Measurements from ENCODE around the gene MED10.
A peak's percentile ranks its signal among the peaks of the same experiment; 100 is the strongest.

Gene MED10

DNA sequence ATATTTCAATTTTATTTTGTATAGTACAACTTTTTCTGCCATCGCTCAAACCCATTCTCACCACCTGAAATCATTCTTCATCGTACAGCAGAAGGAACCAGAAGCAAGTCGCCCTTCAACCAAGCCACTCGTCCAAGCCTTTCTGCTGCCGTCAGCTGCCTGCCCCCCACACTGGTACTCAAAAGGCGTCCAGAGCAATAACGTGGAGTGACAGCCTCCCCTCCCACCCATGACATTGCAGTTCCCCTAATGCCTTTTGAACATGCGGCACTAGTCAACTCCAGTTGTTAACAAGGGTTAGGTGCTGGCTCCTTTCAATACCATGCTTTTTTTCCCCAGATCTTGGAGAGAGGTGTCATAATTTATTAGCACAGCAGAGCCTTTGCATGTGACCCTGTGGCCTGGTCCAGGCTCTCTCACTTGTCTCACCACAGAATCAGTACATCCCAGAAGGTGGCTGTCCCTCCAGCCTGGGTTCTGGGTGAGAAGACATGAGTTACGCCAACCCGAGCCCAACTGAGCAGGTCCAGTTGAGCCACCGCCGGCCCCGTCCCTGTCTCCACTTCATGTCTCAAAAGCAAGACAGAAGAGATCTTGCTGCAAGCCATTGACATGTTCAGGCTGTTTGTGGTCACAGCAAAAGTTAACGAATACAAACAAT, 20.4 kb upstream of the MED10 start:
- no peak for DNase-seq (ENCODE audit: low spot score)

DNA sequence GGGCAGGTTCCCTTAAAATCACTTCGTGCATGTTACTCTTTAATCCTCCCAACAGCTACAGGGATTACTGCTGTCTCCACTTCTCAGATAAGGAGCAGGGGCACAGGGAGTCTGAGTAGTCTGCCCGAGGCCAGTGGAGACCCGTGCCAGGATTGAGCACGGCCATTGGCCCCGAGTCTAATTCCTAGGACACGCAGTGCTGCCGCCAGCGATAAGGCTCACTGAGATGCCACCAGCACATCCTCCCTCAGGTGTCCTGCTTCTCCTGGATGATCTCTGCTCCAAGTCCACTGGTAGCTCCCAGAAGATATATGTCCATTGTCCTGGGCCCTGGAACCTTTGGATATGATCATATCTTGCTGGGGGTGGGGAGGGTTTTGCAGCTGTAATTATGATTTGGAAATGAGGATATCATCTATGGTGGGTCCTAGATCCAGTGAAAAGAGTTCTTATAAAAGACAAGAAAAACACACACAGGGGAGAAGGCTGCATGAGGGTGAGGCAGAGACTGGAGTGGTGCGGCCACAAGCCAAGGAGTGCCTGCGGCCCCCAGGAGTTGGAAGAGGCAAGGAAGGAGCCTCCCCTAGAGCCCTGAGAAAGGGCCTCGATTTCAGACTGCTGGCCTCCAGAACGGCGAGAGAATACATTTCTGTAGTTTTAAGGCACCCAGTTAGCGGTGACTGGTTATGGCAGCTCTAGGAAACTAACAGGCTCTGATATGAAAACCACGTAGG, 19.4 kb upstream of the MED10 start:
- no peak for DNase-seq (ENCODE audit: low spot score)

DNA sequence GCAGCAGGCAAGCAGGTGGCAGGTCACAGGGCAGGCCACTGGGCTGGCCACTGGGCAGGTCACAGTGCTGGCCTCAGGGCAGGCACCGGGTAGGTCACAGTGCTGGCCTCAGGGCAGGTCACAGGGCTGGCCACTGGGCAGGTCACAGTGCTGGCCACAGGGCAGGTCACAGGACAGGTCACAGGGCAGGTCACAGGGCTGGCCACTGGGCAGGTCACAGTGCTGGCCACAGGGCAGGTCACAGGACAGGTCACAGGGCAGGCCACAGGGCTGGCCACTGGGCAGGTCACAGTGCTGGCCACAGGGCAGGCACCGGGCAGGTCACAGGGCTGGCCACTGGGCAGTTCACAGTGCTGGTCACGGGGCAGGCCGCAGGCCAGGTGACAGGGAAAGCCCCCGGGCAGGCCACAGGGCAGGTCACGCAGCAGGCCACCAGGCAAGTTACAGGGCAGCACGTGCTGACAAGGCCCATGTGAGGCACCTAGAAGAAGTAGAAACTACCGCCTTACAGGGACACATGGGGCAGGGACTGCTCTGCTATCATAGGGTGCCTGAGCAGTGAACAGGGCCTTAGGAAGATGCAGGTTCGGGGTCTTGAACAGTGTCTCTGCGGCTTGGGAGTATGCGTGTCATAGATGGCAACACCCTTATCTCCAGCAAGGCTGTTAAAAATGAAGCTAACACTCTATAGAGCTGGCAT, 18.6 kb upstream of the MED10 start:
- no peak for DNase-seq (ENCODE audit: low spot score)

DNA sequence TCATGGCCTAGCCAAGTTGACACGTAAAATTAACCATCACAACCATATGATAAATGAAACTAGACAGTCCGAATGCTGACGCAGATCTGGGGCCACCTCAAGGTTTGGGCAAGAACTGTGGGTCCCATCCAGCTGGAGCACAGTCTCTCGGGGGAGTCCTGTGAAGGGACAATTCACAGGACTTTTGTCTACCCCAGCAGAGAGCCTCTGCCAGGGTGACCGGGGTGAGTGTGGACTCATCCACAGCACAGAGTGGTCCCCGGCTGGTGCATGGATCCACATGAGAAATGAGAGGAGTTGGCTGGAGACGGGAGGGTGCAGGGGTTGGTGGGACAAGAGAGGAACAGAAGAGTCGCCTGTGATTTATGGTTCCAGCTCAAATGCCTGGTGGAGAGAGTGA, 17.7 kb upstream of the MED10 start:
- DNase-seq (ENCODE audit: low spot score): no peak

DNA sequence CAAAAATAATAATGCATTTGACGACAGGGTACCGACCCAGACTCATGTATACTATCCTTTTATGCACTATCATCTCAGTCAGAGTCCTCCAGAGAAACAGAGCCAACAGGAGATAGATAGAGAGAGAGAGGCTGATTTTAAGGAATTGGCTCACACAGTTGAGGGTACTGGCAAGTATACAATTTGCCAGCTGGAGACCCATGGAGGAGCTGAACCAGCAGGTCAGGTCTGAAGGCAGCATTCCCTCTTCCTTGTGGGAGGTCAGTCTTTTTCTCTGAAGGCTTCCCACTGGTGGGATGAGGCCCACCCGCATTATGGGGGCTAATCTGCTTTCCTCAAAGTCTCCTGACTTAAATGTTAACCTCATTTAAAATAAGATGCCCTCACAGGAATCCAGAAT, 17.3 kb upstream of the MED10 start:
- peak; percentile 74 for DNase-seq (ENCODE audit: low spot score)

GRCh38 chr5:6395102-6395445, 16.7 kb upstream of the MED10 start:
- no peak for DNase-seq (ENCODE audit: low spot score)

DNA sequence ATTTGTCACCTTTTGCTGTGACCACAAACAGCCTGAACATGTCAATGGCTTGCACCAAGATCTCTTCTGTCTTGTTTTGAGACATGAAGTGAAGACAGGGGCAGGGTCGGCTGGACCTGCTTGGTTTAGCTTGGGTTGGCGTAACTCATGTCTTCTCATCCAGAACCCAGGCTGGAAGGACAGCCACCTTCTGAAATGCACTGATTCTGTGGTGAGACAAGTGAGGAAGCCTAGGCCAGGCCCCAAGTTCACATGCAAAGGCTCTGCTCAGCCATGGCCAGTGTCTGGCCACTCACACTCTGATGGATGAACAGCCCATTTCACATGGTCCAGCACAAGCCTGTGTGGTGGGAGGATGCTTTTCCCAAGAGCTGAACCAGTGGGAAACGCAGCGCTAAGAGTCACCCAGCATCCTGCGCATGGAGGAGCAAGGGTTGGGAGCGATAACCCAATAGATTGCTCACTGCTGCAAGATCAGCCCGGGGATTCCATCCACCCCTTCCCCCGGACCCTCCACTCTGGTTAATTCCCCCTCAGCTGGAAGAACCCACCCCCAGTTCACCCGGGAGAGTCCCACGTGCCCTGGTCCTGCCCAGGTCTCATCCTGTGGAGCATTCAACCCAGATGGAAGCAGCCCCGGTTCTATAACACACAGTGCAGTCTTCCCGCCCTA, 16.2 kb upstream of the MED10 start:
- DNase-seq (ENCODE audit: low spot score): no peak

- no peak for DNase-seq (ENCODE audit: low spot score)
These were observed 15.3 kb upstream of the MED10 start for GRCh38 chr5:6393596-6394194.

DNA sequence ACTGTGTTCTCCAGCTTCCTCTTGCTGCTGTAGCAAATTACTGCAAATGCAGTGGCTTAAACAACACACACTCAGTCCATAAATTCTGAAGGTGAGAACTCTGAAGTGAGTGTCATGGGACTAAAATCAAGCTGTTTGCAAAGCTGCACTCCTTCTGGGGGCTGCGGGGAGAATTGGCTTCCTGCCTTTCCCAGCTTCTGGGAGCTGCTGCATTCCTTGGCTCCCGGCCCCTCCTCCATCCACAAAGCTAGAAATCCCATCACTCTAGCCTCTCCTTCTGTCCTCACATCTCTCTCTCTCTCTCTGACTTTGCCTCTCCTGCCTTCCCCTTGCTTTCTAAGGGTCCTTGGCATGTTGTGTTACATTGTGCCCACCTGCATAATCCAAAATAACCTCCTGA, 14.2 kb upstream of the MED10 start:
- no peak for DNase-seq (ENCODE audit: low spot score)

DNA sequence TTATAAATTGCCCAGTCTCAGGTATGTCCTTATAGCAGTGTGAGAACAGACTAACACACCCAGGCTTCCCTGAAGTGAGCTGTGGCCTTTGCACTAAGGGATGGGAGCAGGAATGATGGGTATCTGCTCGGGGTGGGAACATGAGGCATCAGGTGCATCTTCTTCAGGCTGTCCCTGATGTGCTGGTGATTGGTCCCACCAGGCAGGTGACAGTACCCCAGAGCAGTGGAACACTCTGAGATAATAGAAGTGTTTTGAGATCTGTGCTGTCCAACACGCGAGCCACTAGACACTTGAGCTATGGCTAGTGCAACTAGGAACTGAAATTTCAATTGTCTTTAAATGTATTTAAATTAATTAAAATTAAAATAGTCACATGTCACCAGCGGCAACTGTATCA, 12.8 kb upstream of the MED10 start:
- DNase-seq (ENCODE audit: low spot score): no peak

DNA sequence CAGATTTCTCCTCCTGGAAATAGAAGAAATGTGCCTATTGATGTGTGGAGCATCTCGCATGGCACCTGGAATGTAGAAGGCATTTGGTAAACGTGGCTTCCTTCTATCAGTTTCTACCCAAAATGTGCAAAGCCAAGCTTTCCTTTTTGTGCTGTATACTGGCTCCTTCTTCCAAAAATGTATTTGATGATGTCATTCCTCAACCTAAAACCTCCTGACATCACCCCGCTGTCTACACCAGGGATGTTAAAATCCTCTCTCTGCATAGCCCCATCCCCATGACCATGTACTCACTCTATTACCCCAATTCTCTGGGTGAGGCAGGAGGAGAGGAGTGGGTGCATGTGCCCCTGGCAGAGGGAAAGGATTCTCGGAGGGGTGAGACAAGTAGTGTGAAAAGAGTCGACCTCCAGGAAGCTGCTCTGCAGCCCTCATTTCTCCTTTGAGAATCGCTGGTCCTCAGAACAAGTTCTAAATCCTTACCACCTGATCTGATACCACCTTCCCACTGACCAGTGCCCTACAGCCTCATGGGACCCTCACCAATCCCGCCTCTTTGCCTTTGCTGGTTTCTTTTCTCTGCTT, 11.7 kb upstream of the MED10 start:
- DNase-seq (ENCODE audit: low spot score): no peak

- no peak for DNase-seq (ENCODE audit: low spot score)
These were observed 11.1 kb upstream of the MED10 start for GRCh38 chr5:6389397-6389796.

GRCh38 chr5:6387970-6388369, 9.6 kb upstream of the MED10 start:
- DNase-seq (ENCODE audit: low spot score): no peak

DNA sequence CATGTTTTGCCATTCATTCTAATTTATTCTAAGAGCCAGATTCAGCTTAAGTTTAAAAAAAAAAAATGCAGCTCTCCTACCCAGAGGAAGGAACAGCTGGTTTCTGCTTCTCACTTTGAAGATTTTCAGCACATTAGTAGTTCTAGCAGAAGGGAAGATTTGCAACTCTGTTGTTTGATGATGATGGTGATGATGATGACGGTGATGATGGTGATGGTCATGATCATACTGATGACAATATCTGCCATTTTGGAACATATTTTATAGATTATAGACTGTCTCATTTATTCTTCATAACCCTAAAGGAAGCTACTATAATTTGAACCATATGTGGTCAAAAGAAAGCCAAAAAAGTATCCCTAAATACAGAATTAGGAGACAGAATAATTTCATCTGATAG, 7.9 kb upstream of the MED10 start:
- DNase-seq (ENCODE audit: low spot score): no peak

DNA sequence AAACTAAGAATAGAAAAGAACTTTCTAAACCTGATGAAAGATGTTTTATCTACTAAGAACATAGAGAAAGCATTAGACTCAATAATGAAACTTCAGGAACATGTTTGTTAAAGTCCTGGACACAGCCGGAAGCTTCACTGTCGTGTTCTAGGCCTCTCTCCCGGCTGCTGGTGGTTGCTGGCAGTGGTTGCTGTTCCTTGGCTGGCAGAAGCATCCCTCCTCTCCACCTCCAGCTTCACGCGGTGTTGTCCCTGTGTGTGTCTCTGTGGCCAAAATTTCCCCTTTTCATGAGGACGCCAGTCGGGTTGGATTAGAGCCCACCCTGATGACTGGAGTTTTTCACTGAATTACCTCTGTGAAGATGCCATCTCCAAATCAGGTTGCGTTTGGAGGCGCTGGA, 6.5 kb upstream of the MED10 start:
- DNase-seq (ENCODE audit: low spot score): peak; percentile 26

- no peak for DNase-seq (ENCODE audit: low spot score)
These were observed 5.0 kb upstream of the MED10 start for GRCh38 chr5:6383376-6383775.

GRCh38 chr5:6379246-6379645, 899 bp upstream of the MED10 start:
- peak; percentile 5 for DNase-seq (ENCODE audit: low spot score)

GRCh38 chr5:6378766-6379103, 388 bp upstream of the MED10 start:
- no peak for DNase-seq (ENCODE audit: low spot score)

DNA sequence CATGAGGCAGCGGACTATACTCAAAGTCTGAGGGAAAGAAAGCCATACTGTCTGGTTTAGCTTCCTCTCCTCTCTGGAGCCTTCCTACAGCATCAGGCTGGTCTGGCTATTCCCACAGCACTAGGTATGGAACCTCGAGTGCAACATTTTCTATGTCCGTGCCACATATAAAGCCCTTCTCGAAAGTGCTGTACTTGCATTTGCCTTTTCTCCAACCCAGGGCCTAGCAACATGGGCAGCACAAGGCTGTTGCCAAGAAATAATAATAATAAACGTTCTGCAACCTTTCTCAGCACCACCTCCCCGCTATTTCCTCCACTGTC, 804 bp downstream of the MED10 start:
- peak; percentile 9 for DNase-seq (ENCODE audit: low spot score)

GRCh38 chr5:6376974-6377520, 1.3 kb downstream of the MED10 start:
- no peak for DNase-seq (ENCODE audit: low spot score)

GRCh38 chr5:6373081-6373846, 5.1 kb downstream of the MED10 start:
- peak; percentile 9 for DNase-seq (ENCODE audit: low spot score)
